DND-41 (cell line): ENCODE measurements around the gene METTL23.

Source experiments
- ATAC-seq: fragments of 200-7000 bp; cut with Tn5 transposase; 3 replicates; pipeline ENCODE4 v1.9.1; 2021; ENCODE audit warnings: low read depth; ENCODE audit not compliant: insufficient read depth
- DNase-seq: peaks from one replicate; pipeline ENCODE4 v3.0.0-alpha.2; 2020
- H2AFZ ChIP-seq: 2 replicates; pipeline ENCODE4 v1.6.0; 2012; ENCODE audit warnings: low read depth, low read length
- H3K27ac ChIP-seq: 2 replicates; pipeline ENCODE4 v1.5.1; 2012; ENCODE audit warnings: low read length, inconsistent platforms
- H3K27me3 ChIP-seq: fragments of 200-600 bp; sonication (generic); 2 replicates; pipeline ENCODE4 v1.6.0; 2012; ENCODE audit warnings: low read length, mild to moderate bottlenecking, inconsistent platforms; ENCODE audit not compliant: insufficient read depth, poor library complexity
- H3K36me3 ChIP-seq: 2 replicates; pipeline ENCODE4 v1.5.1; 2012; ENCODE audit warnings: low read length, inconsistent platforms; ENCODE audit not compliant: insufficient read depth
- H3K4me1 ChIP-seq: 2 replicates; pipeline ENCODE4 v1.5.1; 2012; ENCODE audit warnings: mild to moderate bottlenecking, low read length; ENCODE audit not compliant: insufficient read depth
- H3K4me2 ChIP-seq: 2 replicates; pipeline ENCODE4 v1.6.0; 2012; ENCODE audit warnings: mild to moderate bottlenecking, moderate library complexity, low read length, inconsistent platforms; ENCODE audit not compliant: insufficient read depth
- H3K4me3 ChIP-seq, 2 experiments: fragments of 200-600 bp in 1 of 2; shearing (Covaris generic) in 1 of 2; 2 replicates each; pipeline ENCODE4 v1.5.1; 2012 to 2016; ENCODE audit warnings: inconsistent platforms in 2 of 2, low read length in 2 of 2, mild to moderate bottlenecking in 2 of 2, low read depth in 1 of 2, moderate library complexity in 1 of 2
- H3K79me2 ChIP-seq: 2 replicates; pipeline ENCODE4 v1.6.0; 2012; ENCODE audit warnings: low read length, inconsistent platforms; ENCODE audit not compliant: insufficient read depth
- H3K9ac ChIP-seq: 2 replicates; pipeline ENCODE4 v1.6.0; 2012; ENCODE audit warnings: low read depth, mild to moderate bottlenecking, inconsistent platforms, low read length, moderate library complexity
- H3K9me3 ChIP-seq: 2 replicates; pipeline ENCODE4 v1.5.1; 2012; ENCODE audit warnings: low read length, moderate library complexity, mild to moderate bottlenecking, inconsistent platforms; ENCODE audit not compliant: insufficient read depth, severe bottlenecking
- H4K20me1 ChIP-seq: 2 replicates; pipeline ENCODE4 v1.6.0; 2012; ENCODE audit warnings: low read length; ENCODE audit not compliant: insufficient read depth
- CTCF ChIP-seq: IDR thresholded peaks from 2 replicates; pipeline ENCODE4 v1.5.1; 2012; ENCODE audit warnings: borderline replicate concordance, low read length, moderate library complexity, mild to moderate bottlenecking; ENCODE audit not compliant: poor library complexity, severe bottlenecking; ENCODE audit errors: extremely low read depth
- EZH2 ChIP-seq: IDR thresholded peaks from 3 replicates; pipeline ENCODE4 v1.6.1; 2012; ENCODE audit warnings: borderline replicate concordance, low read depth, mild to moderate bottlenecking, moderate library complexity, low read length, inconsistent platforms; ENCODE audit not compliant: severe bottlenecking

The METTL23 gene

GRCh38 chr17:76679239-76679638 is 47.4 kb upstream of the METTL23 start:
- ATAC-seq (no peak), DNase-seq (no peak)
- Histone ChIP-seq H3K27ac (peak overlapping the region; percentile 82), H3K9ac (peak overlapping the region; percentile 37), H3K36me3 (no peaks in the 10 kb centered on the region), H3K4me1 (peaks cover 30% of the 10 kb centered on the region), H3K79me2 (no peaks in the 10 kb centered on the region), H4K20me1 (no peaks in the 10 kb centered on the region), H3K27me3 (no peaks in the 10 kb centered on the region), H2AFZ (no peak overlapping the region), H3K4me3 (peak overlapping the region in 1 of 2 experiments; percentile 32; a peak in 1 of 4 replicates), H3K4me2 (peak overlapping the region; percentile 55), H3K9me3 (no peaks in the 10 kb centered on the region)
- TF ChIP-seq EZH2 (no peak), CTCF (no peak)

- Histone ChIP-seq H3K27ac (no peak overlapping the region), H3K27me3 (no peaks in the 10 kb centered on the region), H2AFZ (no peak overlapping the region), H3K4me1 (peaks cover 30% of the 10 kb centered on the region), H3K9ac (no peak overlapping the region), H3K4me2 (no peak overlapping the region), H3K9me3 (no peaks in the 10 kb centered on the region), H4K20me1 (no peaks in the 10 kb centered on the region), H3K79me2 (no peaks in the 10 kb centered on the region), H3K36me3 (no peaks in the 10 kb centered on the region), H3K4me3 (no peak overlapping the region)
- DNase-seq (peak; percentile 84), ATAC-seq (peak; percentile 41)
- TF ChIP-seq CTCF (peak; percentile 98), EZH2 (no peak)
Measured at GRCh38 chr17:76681222-76682137, 45.2 kb upstream of the METTL23 start.

GRCh38 chr17:76682296-76682695 is 44.3 kb upstream of the METTL23 start:
- peaks cover 22% of the 10 kb centered on the region for H3K4me1 ChIP-seq
- H4K20me1 ChIP-seq = no peaks in the 10 kb centered on the region
- no peak overlapping the region for H3K4me2 ChIP-seq
- TF ChIP-seq CTCF (no peak), EZH2 (no peak)
- H3K27ac ChIP-seq = no peak overlapping the region
- no peak overlapping the region for H2AFZ ChIP-seq
- ATAC-seq (no peak), DNase-seq (no peak)
- H3K79me2 ChIP-seq = no peaks in the 10 kb centered on the region
- H3K9ac ChIP-seq = no peak overlapping the region
- H3K4me3 ChIP-seq = no peak overlapping the region
- H3K9me3 ChIP-seq = no peaks in the 10 kb centered on the region
- no peaks in the 10 kb centered on the region for H3K27me3 ChIP-seq
- H3K36me3 ChIP-seq = no peaks in the 10 kb centered on the region
